T-helper 2 cell (primary cell): ENCODE data around the gene DYDC1.
"Not testable (repeated sequence)": the region's sequence is repeated elsewhere in the genome, so short reads cannot be mapped to it uniquely, and the experiment has no call there.

Experiments used
- DNase-seq, 5 experiments: peaks; one replicate each; pipeline versions ENCODE4 v3.0.0 to v3.0.0-alpha.2; 2012 to 2022

Gene DYDC1

GRCh38 chr10:80333983-80334382, 22.6 kb downstream of the DYDC1 start:
- DNase-seq: no peak

- no peak for DNase-seq
These were observed 31.6 kb downstream of the DYDC1 start for GRCh38 chr10:80324891-80325364.

GRCh38 chr10:80324086-80324485, 32.5 kb downstream of the DYDC1 start:
- peak in 1 of 5 experiments; percentile 1 for DNase-seq

GRCh38 chr10:80323311-80323710, 33.2 kb downstream of the DYDC1 start:
- no peak for DNase-seq

GRCh38 chr10:80322711-80323110, 33.8 kb downstream of the DYDC1 start:
- no peak for DNase-seq

- no peak for DNase-seq
These were observed 34.4 kb downstream of the DYDC1 start for GRCh38 chr10:80322158-80322557.

GRCh38 chr10:80321183-80321582, 35.4 kb downstream of the DYDC1 start:
- DNase-seq: no peak

GRCh38 chr10:80320377-80320776, 36.2 kb downstream of the DYDC1 start:
- DNase-seq: no peak

GRCh38 chr10:80319725-80320290, 36.7 kb downstream of the DYDC1 start:
- no peak for DNase-seq

GRCh38 chr10:80319318-80319717, 37.2 kb downstream of the DYDC1 start:
- no peak for DNase-seq

- no peak for DNase-seq
These were observed 37.8 kb downstream of the DYDC1 start for GRCh38 chr10:80318742-80319141.

- DNase-seq: no peak
These were observed 41.2 kb downstream of the DYDC1 start for GRCh38 chr10:80315391-80315790.

GRCh38 chr10:80313523-80313922, 43.0 kb downstream of the DYDC1 start:
- no peak for DNase-seq

- DNase-seq: not testable (repeated sequence)
These were observed 50.6 kb downstream of the DYDC1 start for GRCh38 chr10:80305989-80306388.

GRCh38 chr10:80296942-80297341, 59.6 kb downstream of the DYDC1 start:
- no peak for DNase-seq

- DNase-seq: no peak
These were observed 63.8 kb downstream of the DYDC1 start for GRCh38 chr10:80292607-80293239.

- DNase-seq: no peak
These were observed 65.9 kb downstream of the DYDC1 start for GRCh38 chr10:80290474-80291220.

GRCh38 chr10:80289451-80290287, 66.9 kb downstream of the DYDC1 start, which contains the start of gene MAT1A:
Gene MAT1A, minus strand, starts transcription at chr10:80289658. Its CDS starts 235 bp downstream, at chr10:80289423.
- DNase-seq: no peak

- DNase-seq: no peak
These were observed 67.7 kb downstream of the DYDC1 start for GRCh38 chr10:80288849-80289248.
